Measurements from ENCODE around the gene ZNF358.

ZNF358 gene

DNA sequence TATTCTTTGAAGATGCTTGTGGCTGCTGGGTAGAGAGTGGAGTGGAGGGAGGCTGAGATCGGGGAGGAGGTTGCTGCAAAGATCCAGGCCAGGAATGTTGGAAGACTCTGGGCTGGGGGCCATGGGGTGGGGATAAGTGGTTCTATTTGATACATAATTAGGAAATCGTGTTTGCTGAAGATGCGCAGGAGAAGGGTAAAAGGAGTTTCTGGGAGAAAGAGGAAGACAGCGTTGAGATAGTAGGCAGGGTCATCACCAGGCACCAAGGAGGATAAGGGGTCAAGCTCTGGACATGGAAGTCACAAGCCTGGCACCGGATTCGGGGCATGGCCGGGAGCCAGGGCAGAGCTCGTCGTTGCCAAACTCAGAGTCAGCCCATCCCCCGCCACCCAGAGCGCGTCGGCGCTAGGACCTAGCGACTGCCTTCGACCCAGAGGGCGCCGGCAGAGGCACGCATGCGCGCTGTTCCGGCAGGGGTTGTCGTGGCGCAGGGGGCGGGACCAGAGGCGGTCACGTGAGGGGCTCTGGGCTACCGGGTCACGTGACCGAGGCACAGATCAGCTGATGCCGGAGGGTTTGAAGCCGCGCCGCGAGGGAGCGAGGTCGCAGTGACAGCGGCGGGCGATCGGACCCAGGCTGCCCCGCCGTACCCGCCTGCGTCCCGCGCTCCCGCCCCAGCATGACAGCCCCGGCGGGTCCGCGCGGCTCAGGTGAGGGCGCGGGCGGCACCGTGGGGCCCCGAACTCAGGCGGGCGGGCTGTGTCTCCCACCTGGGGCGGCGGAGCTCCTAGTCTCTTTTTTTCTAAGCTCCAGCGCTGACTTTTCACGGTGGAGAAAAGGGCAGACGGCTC is 6.4 kb downstream of the ZNF358 start, which contains the start of gene MCOLN1:
Gene MCOLN1, plus strand, starts transcription at position 553 of the 851 bp plus-strand sequence. Its CDS starts 127 bp downstream, at position 680.
- Histone ChIP-seq H3K27me3 (ENCODE audit: insufficient read depth, poor library complexity, severe bottlenecking) (no peaks in the 10 kb centered on the region), H3K4me1 (ENCODE audit: insufficient read depth, poor library complexity, severe bottlenecking) (no peaks in the 10 kb centered on the region), H3K27ac (ENCODE audit: poor library complexity, severe bottlenecking) (peak within 1 kb of the TSS; percentile 18), H3K36me3 (ENCODE audit: low read depth) (peaks cover 4% of the 10 kb centered on the region; the same call in 1 of the 2 replicates), H3K9me3 (ENCODE audit: severe bottlenecking) (no peaks in the 10 kb centered on the region), H3K4me3 (ENCODE audit: severe bottlenecking) (peak within 1 kb of the TSS; percentile 67)
- ATAC-seq (ENCODE audit: low read depth) (peak; percentile 75), DNase-seq (ENCODE audit: low spot score) (peak; percentile 98)
- TF ChIP-seq, protein P1, sequence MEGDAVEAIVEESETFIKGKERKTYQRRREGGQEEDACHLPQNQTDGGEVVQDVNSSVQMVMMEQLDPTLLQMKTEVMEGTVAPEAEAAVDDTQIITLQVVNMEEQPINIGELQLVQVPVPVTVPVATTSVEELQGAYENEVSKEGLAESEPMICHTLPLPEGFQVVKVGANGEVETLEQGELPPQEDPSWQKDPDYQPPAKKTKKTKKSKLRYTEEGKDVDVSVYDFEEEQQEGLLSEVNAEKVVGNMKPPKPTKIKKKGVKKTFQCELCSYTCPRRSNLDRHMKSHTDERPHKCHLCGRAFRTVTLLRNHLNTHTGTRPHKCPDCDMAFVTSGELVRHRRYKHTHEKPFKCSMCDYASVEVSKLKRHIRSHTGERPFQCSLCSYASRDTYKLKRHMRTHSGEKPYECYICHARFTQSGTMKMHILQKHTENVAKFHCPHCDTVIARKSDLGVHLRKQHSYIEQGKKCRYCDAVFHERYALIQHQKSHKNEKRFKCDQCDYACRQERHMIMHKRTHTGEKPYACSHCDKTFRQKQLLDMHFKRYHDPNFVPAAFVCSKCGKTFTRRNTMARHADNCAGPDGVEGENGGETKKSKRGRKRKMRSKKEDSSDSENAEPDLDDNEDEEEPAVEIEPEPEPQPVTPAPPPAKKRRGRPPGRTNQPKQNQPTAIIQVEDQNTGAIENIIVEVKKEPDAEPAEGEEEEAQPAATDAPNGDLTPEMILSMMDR (IDR thresholded peaks at IDR 0.05; ENCODE audit: poor library complexity, severe bottlenecking) = no peak

DNA sequence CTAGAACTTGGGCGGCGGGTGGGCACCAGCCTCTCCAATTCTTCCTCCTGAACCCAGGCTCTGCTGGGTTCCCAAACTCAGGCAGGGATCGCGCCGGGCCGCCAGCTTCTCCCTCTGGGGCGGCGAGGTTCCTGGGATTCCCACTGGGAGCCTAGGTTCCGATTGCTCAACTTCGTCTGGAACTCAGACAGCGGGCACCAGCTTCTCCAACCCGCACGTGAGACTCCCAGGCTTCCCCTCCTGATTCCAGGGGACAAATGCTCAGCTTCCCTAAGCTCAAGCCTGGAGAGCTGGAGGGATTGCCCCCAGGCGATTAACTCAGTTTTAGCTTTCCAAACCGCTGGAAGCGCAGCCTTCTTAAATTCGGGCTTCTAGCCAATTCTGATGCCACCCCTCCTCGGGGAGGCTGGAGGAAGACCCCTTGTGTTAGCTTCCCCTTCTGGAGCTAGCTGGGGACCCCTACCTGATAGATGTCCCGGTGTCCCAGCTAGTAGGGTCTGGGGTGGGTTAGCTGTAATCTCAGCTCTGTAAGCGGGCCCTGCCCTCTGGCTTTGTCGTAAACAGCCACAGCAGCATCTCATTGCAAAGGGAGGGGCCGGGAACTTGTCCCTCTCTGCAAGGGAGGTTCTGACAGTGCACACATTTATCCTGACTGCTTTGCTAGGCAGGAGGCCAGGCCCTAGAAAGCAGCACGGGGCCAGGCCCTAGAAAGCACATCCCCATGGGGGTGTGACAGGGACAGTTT is 7.2 kb downstream of the ZNF358 start:
- Histone ChIP-seq H3K4me3 (ENCODE audit: severe bottlenecking) (peak overlapping the region; percentile 67), H3K27ac (ENCODE audit: poor library complexity, severe bottlenecking) (no peak overlapping the region), H3K27me3 (ENCODE audit: insufficient read depth, poor library complexity, severe bottlenecking) (no peaks in the 10 kb centered on the region), H3K9me3 (ENCODE audit: severe bottlenecking) (no peaks in the 10 kb centered on the region), H3K36me3 (ENCODE audit: low read depth) (peaks cover 4% of the 10 kb centered on the region; the same call in 1 of the 2 replicates), H3K4me1 (ENCODE audit: insufficient read depth, poor library complexity, severe bottlenecking) (no peaks in the 10 kb centered on the region)
- ATAC-seq (ENCODE audit: low read depth) (no peak), DNase-seq (ENCODE audit: low spot score) (no peak)
- TF ChIP-seq, protein P1 (IDR thresholded peaks at IDR 0.05; ENCODE audit: poor library complexity, severe bottlenecking) = no peak

DNA sequence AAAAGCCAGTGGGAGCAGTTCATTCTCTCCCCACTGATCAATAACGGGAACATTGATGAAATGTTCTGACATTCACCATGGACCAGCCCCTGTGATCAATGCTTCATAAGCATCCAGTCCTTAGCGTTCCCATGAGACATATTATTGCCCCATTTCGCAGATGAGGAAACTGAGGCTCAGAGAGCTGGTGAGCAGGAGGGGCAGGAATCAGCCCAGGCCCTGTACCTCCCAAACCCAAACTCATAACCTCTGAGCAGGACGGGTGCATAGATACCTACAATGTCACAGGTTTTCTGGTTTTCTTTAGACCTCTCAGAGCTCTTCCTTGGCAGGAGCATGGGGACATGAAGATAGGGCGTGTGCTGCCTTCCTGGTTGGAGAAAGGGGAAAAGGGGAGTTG is 8.6 kb downstream of the ZNF358 start:
- no peaks in the 10 kb centered on the region for H3K9me3 ChIP-seq (ENCODE audit: severe bottlenecking)
- ATAC-seq (ENCODE audit: low read depth) (no peak), DNase-seq (ENCODE audit: low spot score) (no peak)
- H3K27me3 ChIP-seq (ENCODE audit: insufficient read depth, poor library complexity, severe bottlenecking) = no peaks in the 10 kb centered on the region
- no peak overlapping the region for H3K27ac ChIP-seq (ENCODE audit: poor library complexity, severe bottlenecking)
- H3K36me3 ChIP-seq (ENCODE audit: low read depth) = peaks cover 5% of the 10 kb centered on the region; the same call in 1 of the 2 replicates
- H3K4me3 ChIP-seq (ENCODE audit: severe bottlenecking) = no peak overlapping the region
- no peaks in the 10 kb centered on the region for H3K4me1 ChIP-seq (ENCODE audit: insufficient read depth, poor library complexity, severe bottlenecking)
- TF ChIP-seq, protein P1 (IDR thresholded peaks at IDR 0.05; ENCODE audit: poor library complexity, severe bottlenecking) = no peak

DNA sequence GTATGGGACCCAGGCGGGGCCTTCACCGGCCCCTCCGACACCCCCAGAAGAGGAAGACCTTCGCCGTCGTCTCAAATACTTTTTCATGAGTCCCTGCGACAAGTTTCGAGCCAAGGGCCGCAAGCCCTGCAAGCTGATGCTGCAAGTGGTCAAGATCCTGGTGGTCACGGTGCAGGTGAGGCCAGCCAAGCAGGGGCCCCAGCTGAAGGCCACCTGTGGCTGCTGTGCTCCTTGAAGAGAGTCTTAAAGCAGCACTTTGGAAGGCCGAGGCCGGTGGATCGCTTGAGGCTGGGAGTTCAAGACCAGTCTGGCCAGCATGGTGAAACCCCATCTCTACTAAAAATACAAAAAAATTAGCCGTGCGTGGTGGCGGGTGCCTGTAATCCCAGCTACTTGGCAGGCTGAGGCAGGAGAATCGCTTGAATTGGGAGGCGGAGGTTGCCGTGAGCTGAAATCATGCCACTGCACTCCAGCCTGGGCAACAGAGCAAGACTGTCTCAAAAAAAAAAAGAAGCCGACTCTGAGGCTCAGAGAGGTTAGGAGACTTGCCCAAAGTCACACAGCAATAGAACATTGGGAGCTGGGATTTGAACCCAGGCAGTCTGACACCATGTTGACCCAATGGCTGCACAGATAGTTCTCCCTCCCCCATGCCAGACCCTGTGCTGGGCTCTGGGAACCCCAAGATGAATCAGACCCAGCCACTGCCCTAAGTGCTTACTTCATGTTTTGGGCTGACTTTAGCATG is 9.3 kb downstream of the ZNF358 start:
- TF ChIP-seq, protein P1 (IDR thresholded peaks at IDR 0.05; ENCODE audit: poor library complexity, severe bottlenecking) = no peak
- no peak overlapping the region for H3K27ac ChIP-seq (ENCODE audit: poor library complexity, severe bottlenecking)
- no peaks in the 10 kb centered on the region for H3K4me1 ChIP-seq (ENCODE audit: insufficient read depth, poor library complexity, severe bottlenecking)
- H3K9me3 ChIP-seq (ENCODE audit: severe bottlenecking) = no peaks in the 10 kb centered on the region
- ATAC-seq (ENCODE audit: low read depth) (no peak), DNase-seq (ENCODE audit: low spot score) (no peak)
- H3K36me3 ChIP-seq (ENCODE audit: low read depth) = peaks cover 7% of the 10 kb centered on the region; the same call in 1 of the 2 replicates
- no peak overlapping the region for H3K4me3 ChIP-seq (ENCODE audit: severe bottlenecking)
- H3K27me3 ChIP-seq (ENCODE audit: insufficient read depth, poor library complexity, severe bottlenecking) = no peaks in the 10 kb centered on the region
